Activated CD4-positive, alpha-beta memory T cell treated with anti-CD3 and anti-CD28 coated beads for 36 hours (primary cell): ENCODE data around the gene KCNMB2. TPM values are rescaled to one million over a fixed set of nuclear protein-coding genes. Genes with fewer than 3 reads are reported as not detected.

Experiments
- CTCF ChIA-PET: fragments of 350-600 bp; sonication (Branson Sonifier 250); formaldehyde crosslinking; loops from one replicate; lab custom pipeline; 2021; ENCODE audit warnings: antibody characterized with exemption, inconsistent platforms; lab: Charles Lee
- POLR2A ChIA-PET: fragments of 350-600 bp; sonication (Branson Sonifier 250); formaldehyde crosslinking; loops from one replicate; lab custom pipeline; 2021; ENCODE audit warnings: antibody characterized with exemption; lab: Charles Lee
- DNase-seq: peaks from one replicate; pipeline ENCODE4 v3.0.0-alpha.2; 2020
- H3K27ac Mint-ChIP-seq: one replicate; pipeline ENCODE4 v1.8.0; 2021; ENCODE audit warnings: mixed read lengths
- H3K27me3 Mint-ChIP-seq: one replicate; pipeline ENCODE4 v1.8.0; 2021; ENCODE audit warnings: mixed read lengths
- H3K36me3 Mint-ChIP-seq: one replicate; pipeline ENCODE4 v1.8.0; 2021; ENCODE audit warnings: mixed read lengths
- H3K4me1 Mint-ChIP-seq: one replicate; pipeline ENCODE4 v1.8.0; 2021; ENCODE audit warnings: low read depth, mixed read lengths
- H3K4me3 Mint-ChIP-seq: one replicate; pipeline ENCODE4 v1.8.0; 2021; ENCODE audit warnings: mild to moderate bottlenecking, mixed read lengths
- H3K9me3 Mint-ChIP-seq: one replicate; pipeline ENCODE4 v1.8.0; 2021; ENCODE audit warnings: mixed read lengths
- intact Hi-C: fragments of 100-400 bp; cut with micrococcal nuclease; formaldehyde crosslinking; loops from one replicate; pipeline ENCODE4 v1.15.1; 2023
- total RNA-seq, 2 experiments: library from RNA; stranded (reverse); gene quantifications; one replicate each; pipeline ENCODE4 v1.2.3, GENCODE V29; 2021

KCNMB2 gene
- total RNA-seq, 2 experiments from 2014 or later: not detected

- H3K9me3 Mint-ChIP-seq: peaks cover 7% of the 10 kb centered on the region
- no peak for DNase-seq
- POLR2A ChIA-PET: no interaction called here
- intact Hi-C loops: no loop called here
- H3K4me3 Mint-ChIP-seq: no peak overlapping the region
- H3K36me3 Mint-ChIP-seq: no peaks in the 10 kb centered on the region
- no peaks in the 10 kb centered on the region for H3K4me1 Mint-ChIP-seq
- CTCF ChIA-PET: no interaction called here
- no peak overlapping the region for H3K27ac Mint-ChIP-seq
- peaks cover 2% of the 10 kb centered on the region for H3K27me3 Mint-ChIP-seq
Measured at GRCh38 chr3:178634975-178635374, 98.7 kb downstream of the KCNMB2 start.

DNA sequence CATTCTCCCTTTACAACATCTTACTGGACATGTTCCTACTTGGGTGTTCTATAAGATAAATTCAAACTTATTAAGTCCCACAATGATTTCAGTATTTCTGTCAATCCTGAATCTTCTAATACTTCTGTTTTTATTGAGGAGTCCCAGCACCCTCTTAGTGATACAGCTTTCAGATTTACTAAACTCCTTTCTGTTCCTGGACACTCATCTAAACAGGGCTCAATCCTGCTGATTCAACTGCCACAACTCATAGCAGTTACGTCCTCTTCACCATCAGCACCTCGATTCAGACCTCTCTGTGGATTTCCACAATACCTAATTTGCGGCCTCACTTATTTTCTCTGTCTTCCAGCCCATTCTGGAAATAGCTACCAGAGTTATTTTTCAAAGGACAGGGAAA lies 101.6 kb downstream of the KCNMB2 start:
- intact Hi-C loops: no loop called here
- DNase-seq: no peak
- CTCF ChIA-PET: no interaction called here

DNA sequence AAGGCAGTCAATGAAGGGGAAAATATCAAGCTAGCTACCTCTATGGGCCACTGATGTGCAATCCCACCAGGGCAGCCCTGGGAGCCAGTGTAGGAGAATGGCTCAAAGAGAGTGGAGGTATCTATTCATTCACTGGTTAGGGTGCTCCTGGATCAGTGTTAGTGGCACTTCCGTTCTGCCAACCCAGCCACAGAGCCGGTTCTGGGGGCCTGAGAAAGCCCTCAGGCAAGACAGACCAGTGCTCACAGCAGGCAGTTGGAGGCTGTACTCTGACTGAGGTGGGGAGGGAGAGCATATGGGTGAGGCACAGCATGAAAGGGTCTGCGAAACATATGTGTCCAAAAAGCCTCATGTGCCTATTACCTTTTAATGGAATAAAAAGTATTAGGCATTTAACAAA lies 109.3 kb downstream of the KCNMB2 start:
- peaks cover 7% of the 10 kb centered on the region for H3K9me3 Mint-ChIP-seq
- ChIA-PET CTCF (no interaction called here), POLR2A (no interaction called here)
- H3K4me1 Mint-ChIP-seq: no peaks in the 10 kb centered on the region
- H3K27me3 Mint-ChIP-seq: peaks cover 2% of the 10 kb centered on the region
- intact Hi-C loops: no loop called here
- no peak overlapping the region for H3K4me3 Mint-ChIP-seq
- DNase-seq: no peak
- H3K27ac Mint-ChIP-seq: no peak overlapping the region
- H3K36me3 Mint-ChIP-seq: no peaks in the 10 kb centered on the region

More for the DNA sequence above, 101.6 kb downstream of the KCNMB2 start:
- POLR2A ChIA-PET: no interaction called here
- H3K9me3 Mint-ChIP-seq: peaks cover 7% of the 10 kb centered on the region
- peaks cover 4% of the 10 kb centered on the region for H3K27me3 Mint-ChIP-seq
- H3K4me1 Mint-ChIP-seq: no peaks in the 10 kb centered on the region
- H3K27ac Mint-ChIP-seq: no peak overlapping the region
- no peak overlapping the region for H3K4me3 Mint-ChIP-seq
- H3K36me3 Mint-ChIP-seq: no peaks in the 10 kb centered on the region

GRCh38 chr3:178646186-178646862 lies 110.1 kb downstream of the KCNMB2 start:
- Mint-ChIP-seq H3K9me3 (peaks cover 11% of the 10 kb centered on the region), H3K4me1 (no peaks in the 10 kb centered on the region), H3K27ac (no peak overlapping the region), H3K4me3 (no peak overlapping the region), H3K27me3 (peaks cover 2% of the 10 kb centered on the region), H3K36me3 (no peaks in the 10 kb centered on the region)
- ChIA-PET POLR2A (no interaction called here), CTCF (no interaction called here)
- no peak for DNase-seq
- intact Hi-C loops: no loop called here

DNA sequence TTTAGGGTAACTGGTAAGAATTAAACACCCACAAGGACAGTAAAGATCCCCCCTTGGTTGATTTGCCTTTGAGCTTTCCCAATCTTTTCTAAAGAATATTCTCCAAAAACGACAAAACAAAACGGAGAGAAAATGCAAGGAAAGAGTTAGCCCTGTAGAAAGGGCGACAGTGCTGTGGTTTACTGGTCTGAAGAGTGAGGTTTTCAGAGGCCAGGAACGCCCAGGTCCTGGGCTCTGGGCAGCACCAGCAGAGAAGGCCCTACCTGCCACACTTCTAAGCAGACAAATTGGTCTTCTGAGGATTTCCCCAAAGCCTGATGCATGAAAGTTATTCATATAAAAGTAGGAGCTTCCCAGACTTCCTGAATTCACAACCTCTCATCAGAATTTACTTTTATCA lies 119.3 kb downstream of the KCNMB2 start:
- intact Hi-C loops: no loop called here
- DNase-seq: no peak
- no peaks in the 10 kb centered on the region for H3K27me3 Mint-ChIP-seq
- CTCF ChIA-PET: no interaction called here
- no peaks in the 10 kb centered on the region for H3K36me3 Mint-ChIP-seq
- no peak overlapping the region for H3K27ac Mint-ChIP-seq
- POLR2A ChIA-PET: no interaction called here
- H3K4me1 Mint-ChIP-seq: no peaks in the 10 kb centered on the region
- peaks cover 4% of the 10 kb centered on the region for H3K9me3 Mint-ChIP-seq
- H3K4me3 Mint-ChIP-seq: no peak overlapping the region

- H3K4me3 Mint-ChIP-seq: no peak overlapping the region
- no peaks in the 10 kb centered on the region for H3K4me1 Mint-ChIP-seq
- no peak for DNase-seq
- H3K27ac Mint-ChIP-seq: no peak overlapping the region
- intact Hi-C loops: no loop called here
- POLR2A ChIA-PET: no interaction called here
- H3K36me3 Mint-ChIP-seq: no peaks in the 10 kb centered on the region
- peaks cover 3% of the 10 kb centered on the region for H3K9me3 Mint-ChIP-seq
- CTCF ChIA-PET: no interaction called here
- no peaks in the 10 kb centered on the region for H3K27me3 Mint-ChIP-seq
Measured at GRCh38 chr3:178658694-178659325, 122.6 kb downstream of the KCNMB2 start.

DNA sequence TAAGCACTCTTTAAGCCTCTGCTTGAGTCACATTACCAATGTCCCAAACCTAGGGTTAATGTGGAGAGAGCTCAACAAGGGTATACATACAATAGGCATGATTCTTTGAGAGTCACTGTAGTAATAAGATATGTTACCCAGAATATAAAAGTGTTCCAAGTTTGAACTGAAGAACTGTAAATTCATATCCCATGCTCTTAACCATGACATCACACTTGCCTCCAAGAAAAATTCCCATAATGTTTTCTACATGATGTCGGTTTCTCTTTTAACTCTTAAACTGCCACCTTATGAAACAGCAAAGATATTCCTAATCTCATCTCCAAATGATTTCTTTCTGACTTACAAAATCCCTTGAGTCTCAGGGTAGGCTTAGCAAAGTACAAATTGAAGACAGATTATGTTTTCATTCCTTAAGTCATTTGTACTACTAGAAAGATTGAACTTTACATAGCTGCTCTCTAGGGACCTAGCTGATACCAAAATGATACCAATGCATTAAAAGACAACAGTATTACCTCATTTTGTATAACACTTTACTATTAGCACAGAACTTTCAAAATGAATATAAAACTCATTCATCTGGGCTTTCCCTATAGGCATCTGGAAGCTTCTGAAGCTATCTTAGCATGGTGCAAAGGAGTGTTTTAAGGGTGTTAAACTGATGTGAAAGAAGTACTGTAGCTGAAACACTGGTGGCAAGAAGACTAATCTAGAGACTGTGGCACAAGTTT lies 127.1 kb downstream of the KCNMB2 start:
- no peak overlapping the region for H3K4me3 Mint-ChIP-seq
- no peaks in the 10 kb centered on the region for H3K27me3 Mint-ChIP-seq
- ChIA-PET CTCF (no interaction called here), POLR2A (no interaction called here)
- no peak overlapping the region for H3K27ac Mint-ChIP-seq
- H3K4me1 Mint-ChIP-seq: no peaks in the 10 kb centered on the region
- H3K9me3 Mint-ChIP-seq: peaks cover 3% of the 10 kb centered on the region
- intact Hi-C loops: no loop called here
- no peaks in the 10 kb centered on the region for H3K36me3 Mint-ChIP-seq
- DNase-seq: no peak

DNA sequence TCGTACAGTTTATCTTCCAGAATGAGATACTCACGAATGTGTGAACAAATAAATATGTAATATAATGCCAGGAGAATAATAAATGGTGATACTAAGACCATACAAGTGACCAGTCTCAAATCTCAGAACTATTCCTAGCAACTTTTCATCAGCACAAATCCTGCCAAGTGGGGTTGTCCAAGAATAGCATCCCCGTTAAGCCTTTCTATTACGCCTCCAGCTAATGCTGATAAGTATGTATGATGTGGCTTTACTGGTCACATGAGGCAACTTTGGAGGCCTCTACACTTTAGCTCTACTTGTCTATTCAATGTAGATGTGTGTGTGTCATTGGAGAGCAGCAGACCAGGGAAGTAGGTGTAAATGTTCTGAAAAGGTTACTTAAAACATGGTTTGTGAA lies 129.5 kb downstream of the KCNMB2 start:
- Mint-ChIP-seq H3K27me3 (no peaks in the 10 kb centered on the region), H3K9me3 (peaks cover 3% of the 10 kb centered on the region), H3K27ac (no peak overlapping the region), H3K4me1 (peaks cover 2% of the 10 kb centered on the region), H3K36me3 (no peaks in the 10 kb centered on the region), H3K4me3 (no peak overlapping the region)
- POLR2A ChIA-PET: no interaction called here
- intact Hi-C loops: no loop called here
- no peak for DNase-seq
- CTCF ChIA-PET: no interaction called here

- H3K36me3 Mint-ChIP-seq: no peaks in the 10 kb centered on the region
- H3K4me3 Mint-ChIP-seq: no peak overlapping the region
- H3K27me3 Mint-ChIP-seq: no peaks in the 10 kb centered on the region
- CTCF ChIA-PET: no interaction called here
- no peaks in the 10 kb centered on the region for H3K9me3 Mint-ChIP-seq
- H3K4me1 Mint-ChIP-seq: peaks cover 2% of the 10 kb centered on the region
- no peak for DNase-seq
- H3K27ac Mint-ChIP-seq: no peak overlapping the region
- POLR2A ChIA-PET: no interaction called here
- intact Hi-C loops: no loop called here
Measured at GRCh38 chr3:178669022-178669601, 132.9 kb downstream of the KCNMB2 start.

DNA sequence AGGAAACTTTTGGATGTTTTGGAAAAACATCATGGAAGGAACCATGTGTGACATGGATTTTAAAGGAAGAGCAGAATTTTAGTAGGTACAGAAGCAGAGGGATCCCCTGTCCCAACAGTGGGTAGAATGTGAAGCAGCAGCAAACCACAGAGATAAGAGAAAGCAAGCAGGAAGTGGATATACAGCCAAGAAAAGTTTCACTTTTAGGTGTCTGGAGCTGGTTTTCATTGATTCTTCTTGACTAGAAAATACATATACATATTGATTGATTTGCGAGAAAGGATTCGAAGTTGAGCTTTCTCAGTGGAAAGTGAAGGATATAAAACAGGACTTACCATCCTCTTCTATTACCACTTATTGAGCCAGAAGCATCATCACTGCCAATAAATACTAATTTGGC lies 133.5 kb downstream of the KCNMB2 start:
- ChIA-PET CTCF (no interaction called here), POLR2A (no interaction called here)
- H3K4me1 Mint-ChIP-seq: peaks cover 2% of the 10 kb centered on the region
- H3K27ac Mint-ChIP-seq: no peak overlapping the region
- H3K27me3 Mint-ChIP-seq: no peaks in the 10 kb centered on the region
- H3K9me3 Mint-ChIP-seq: no peaks in the 10 kb centered on the region
- no peak for DNase-seq
- intact Hi-C loops: no loop called here
- H3K4me3 Mint-ChIP-seq: no peak overlapping the region
- H3K36me3 Mint-ChIP-seq: no peaks in the 10 kb centered on the region

DNA sequence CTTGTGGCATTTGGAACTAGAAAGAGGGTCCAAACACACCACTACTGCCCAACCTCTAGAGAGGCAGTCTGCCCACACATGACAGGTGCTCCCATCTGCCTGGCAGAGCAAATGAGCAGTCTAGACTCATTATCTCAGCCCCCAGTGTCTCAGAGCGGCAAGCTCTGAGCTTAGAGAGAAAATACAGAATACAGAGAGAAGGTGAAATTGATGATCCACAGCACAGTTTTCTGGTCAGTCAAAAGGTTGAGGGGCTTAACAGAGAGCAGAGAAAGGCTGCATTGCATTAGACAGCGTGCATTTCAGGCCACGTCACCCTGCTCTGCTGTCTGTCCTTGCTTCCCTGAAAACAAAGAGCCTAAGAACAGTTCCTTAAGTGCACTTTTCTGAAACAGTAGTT lies 135.1 kb downstream of the KCNMB2 start:
- Mint-ChIP-seq H3K27me3 (no peaks in the 10 kb centered on the region), H3K4me1 (peaks cover 2% of the 10 kb centered on the region), H3K9me3 (no peaks in the 10 kb centered on the region), H3K36me3 (no peaks in the 10 kb centered on the region), H3K27ac (no peak overlapping the region), H3K4me3 (no peak overlapping the region)
- DNase-seq: no peak
- intact Hi-C loops: no loop called here
- ChIA-PET CTCF (no interaction called here), POLR2A (no interaction called here)

- Mint-ChIP-seq H3K4me3 (no peak overlapping the region), H3K9me3 (no peaks in the 10 kb centered on the region), H3K27ac (no peak overlapping the region), H3K36me3 (no peaks in the 10 kb centered on the region), H3K4me1 (peaks cover 2% of the 10 kb centered on the region), H3K27me3 (no peaks in the 10 kb centered on the region)
- ChIA-PET POLR2A (no interaction called here), CTCF (no interaction called here)
- DNase-seq: no peak
- intact Hi-C loops: no loop called here
Measured at GRCh38 chr3:178671791-178672190, 135.6 kb downstream of the KCNMB2 start.
